T-cell (primary cell): ENCODE results near the gene UMAD1. TPM values are rescaled to one million over a fixed set of nuclear protein-coding genes. Genes with fewer than 3 reads are reported as not detected.

Source experiments
- ATAC-seq, 4 experiments: fragments of 200-7000 bp in 3 of 4; fragments of 150-1000 bp in 1 of 4; cut with Tn5 transposase; replicated peaks in 1 of 4; 1 replicate in 3 of 4; 2 replicates in 1 of 4; pipeline ENCODE4 v1.10.0; 2021; ENCODE audit warnings: moderate library complexity in 3 of 4, mild to moderate bottlenecking in 2 of 4, moderate number of reproducible peaks in 1 of 4
- CTCF ChIA-PET, 2 donors: fragments of 300-600 bp; sonication (Branson Sonifier 250); formaldehyde crosslinking; loops; one replicate each; lab custom pipeline; 2022; ENCODE audit warnings: antibody characterized with exemption in 2 of 2; lab: Charles Lee
- POLR2A ChIA-PET, 2 donors: fragments of 300-600 bp; sonication (Branson Sonifier 250); formaldehyde crosslinking; loops; one replicate each; lab custom pipeline; 2022; ENCODE audit warnings: antibody characterized with exemption in 2 of 2; lab: Charles Lee
- DNase-seq, 35 experiments: peaks; one replicate each; pipeline versions ENCODE4 v3.0.0 to v3.0.0-alpha.2; 2013 to 2023
- H3K27ac ChIP-seq: one replicate; pipeline ENCODE4 v1.5.1; 2013; ENCODE audit warnings: low read length
- H3K27me3 ChIP-seq, 2 experiments: replicated peaks in 1 of 2; 1 replicate in 1 of 2; 2 replicates in 1 of 2; pipeline versions ENCODE4 v1.6.1 to v1.7.0; 2013; ENCODE audit warnings: low read length in 1 of 2, mixed read lengths in 1 of 2; ENCODE audit not compliant: control insufficient read depth in 2 of 2, insufficient read depth in 2 of 2; ENCODE audit errors: extremely low read depth in 1 of 2
- H3K36me3 ChIP-seq, 2 donors: 1 replicate in 1 of 2; 2 replicates in 1 of 2; pipeline versions ENCODE4 v1.6.1 to v1.7.0; 2013; ENCODE audit warnings: low read length in 1 of 2; ENCODE audit not compliant: control insufficient read depth in 2 of 2, insufficient read depth in 1 of 2; ENCODE audit errors: extremely low read depth in 1 of 2
- H3K4me1 ChIP-seq, 2 experiments: 1 replicate in 1 of 2; 2 replicates in 1 of 2; pipeline versions ENCODE4 v1.6.1 to v1.7.0; 2013; ENCODE audit warnings: low read length in 2 of 2, mixed read lengths in 1 of 2; ENCODE audit not compliant: insufficient read depth in 2 of 2, control insufficient read depth in 1 of 2; ENCODE audit errors: extremely low read depth in 1 of 2
- H3K4me3 ChIP-seq, 2 donors: 1 replicate in 1 of 2; 2 replicates in 1 of 2; pipeline versions ENCODE4 v1.5.1 to v1.7.0; 2013; ENCODE audit warnings: mild to moderate bottlenecking in 2 of 2, low read length in 1 of 2, moderate library complexity in 1 of 2; ENCODE audit not compliant: control insufficient read depth in 1 of 2; ENCODE audit errors: extremely low read depth in 1 of 2
- H3K9me3 ChIP-seq: 2 replicates; pipeline ENCODE4 v1.7.0; 2013
- H3K27ac Mint-ChIP-seq, 2 donors: one replicate each; pipeline ENCODE4 v1.8.0; 2020 to 2021; ENCODE audit warnings: mild to moderate bottlenecking in 2 of 2, mixed read lengths in 2 of 2
- H3K27me3 Mint-ChIP-seq, 2 donors: one replicate each; pipeline ENCODE4 v1.8.0; 2021 to 2022; ENCODE audit warnings: mixed read lengths in 2 of 2
- H3K36me3 Mint-ChIP-seq: one replicate; pipeline ENCODE4 v1.8.0; 2021; ENCODE audit warnings: mixed read lengths
- H3K4me1 Mint-ChIP-seq, 3 donors: one replicate each; pipeline ENCODE4 v1.8.0; 2020 to 2022; ENCODE audit warnings: mixed read lengths in 3 of 3, mild to moderate bottlenecking in 1 of 3
- H3K4me3 Mint-ChIP-seq, 3 donors: one replicate each; pipeline ENCODE4 v1.8.0; 2020 to 2022; ENCODE audit warnings: mild to moderate bottlenecking in 3 of 3, mixed read lengths in 3 of 3, moderate library complexity in 3 of 3
- H3K9me3 Mint-ChIP-seq, 3 donors: one replicate each; pipeline ENCODE4 v1.8.0; 2020 to 2022; ENCODE audit warnings: mixed read lengths in 3 of 3
- WGBS: methylation state at CpG from one replicate; pipeline ENCODE4 v1.1.5; 2013; ENCODE audit warnings: missing lambda C conversion rate; ENCODE audit not compliant: insufficient coverage; 5-methylcytosine and 5-hydroxymethylcytosine counted together
- total RNA-seq, 35 experiments: library from RNA in 6 of 35; stranded (reverse) in 6 of 35; fragments of 120-200 nt in 1 of 35; gene quantifications; one replicate each; pipeline versions ENCODE4 v1.2.1 to v1.2.4 and lab custom pipeline; 2013 to 2026

Gene UMAD1
- total RNA-seq, 5 donors from 2014 or later (not counting 1 experiment from before 2014, with no cell fraction given) = 13.8 to 19.8 (median 16.6) TPM

- DNase-seq = no peak
- no peaks in the 10 kb centered on the region for H3K27me3 Mint-ChIP-seq
- H3K36me3 Mint-ChIP-seq = peaks cover 13% of the 10 kb centered on the region
- peaks cover 0 to 6% (median 6%) of the 10 kb centered on the region in 3 donors for H3K9me3 Mint-ChIP-seq
- H3K4me1 Mint-ChIP-seq = peaks cover 0 to 9% (median 0%) of the 10 kb centered on the region in 3 donors
- Histone ChIP-seq H3K36me3 (no peaks in the 10 kb centered on the region), H3K9me3 (no peaks in the 10 kb centered on the region), H3K27me3 (no peaks in the 10 kb centered on the region), H3K4me1 (no peaks in the 10 kb centered on the region), H3K4me3 (no peak overlapping the region), H3K27ac (no peak overlapping the region)
- POLR2A ChIA-PET = interaction anchor here in 1 of 2 donors (0.6 to 0.7 kb wide), 2 partner anchors 41 to 63 kb away, joined by 3 read pairs; no protein-coding TSS in a partner anchor
- CTCF ChIA-PET = no interaction called here
- H3K4me3 Mint-ChIP-seq = no peak overlapping the region
- ATAC-seq = no peak
- WGBS = no CpG with 5 or more reads among the region's 2 CpGs
- H3K27ac Mint-ChIP-seq = no peak overlapping the region
Observed at GRCh38 chr7:7907306-7907705, 266.8 kb downstream of the UMAD1 start.

GRCh38 chr7:7908622-7909145 lies 268.1 kb downstream of the UMAD1 start:
- H3K4me1 ChIP-seq = no peaks in the 10 kb centered on the region
- no peaks in the 10 kb centered on the region for H3K27me3 Mint-ChIP-seq
- no peak overlapping the region for H3K4me3 ChIP-seq
- H3K4me3 Mint-ChIP-seq = no peak overlapping the region
- H3K36me3 Mint-ChIP-seq = peaks cover 7% of the 10 kb centered on the region
- no peaks in the 10 kb centered on the region for H3K27me3 ChIP-seq
- no peak overlapping the region for H3K27ac ChIP-seq
- H3K9me3 Mint-ChIP-seq = peaks cover 0 to 6% (median 6%) of the 10 kb centered on the region in 3 donors
- ChIA-PET CTCF (interaction anchor here in 1 of 2 donors (0.7 kb wide), 1 partner anchor 14 kb away, joined by 3 read pairs; no protein-coding TSS in a partner anchor), POLR2A (interaction anchor here in 1 of 2 donors (0.6 kb wide), 1 partner anchor 23 kb away, joined by 3 read pairs; no protein-coding TSS in a partner anchor)
- WGBS = no CpG with 5 or more reads among the region's 3 CpGs
- no peaks in the 10 kb centered on the region for H3K36me3 ChIP-seq
- H3K9me3 ChIP-seq = no peaks in the 10 kb centered on the region
- H3K27ac Mint-ChIP-seq = no peak overlapping the region
- DNase-seq = no peak
- no peak for ATAC-seq
- H3K4me1 Mint-ChIP-seq = no peaks in the 10 kb centered on the region

- Mint-ChIP-seq H3K9me3 (peaks cover 0 to 6% (median 6%) of the 10 kb centered on the region in 3 donors), H3K4me3 (no peak overlapping the region), H3K27ac (no peak overlapping the region), H3K27me3 (no peaks in the 10 kb centered on the region), H3K4me1 (no peaks in the 10 kb centered on the region), H3K36me3 (peaks cover 5% of the 10 kb centered on the region)
- Histone ChIP-seq H3K9me3 (no peaks in the 10 kb centered on the region), H3K27ac (no peak overlapping the region), H3K27me3 (no peaks in the 10 kb centered on the region), H3K36me3 (no peaks in the 10 kb centered on the region), H3K4me1 (no peaks in the 10 kb centered on the region), H3K4me3 (no peak overlapping the region)
- CTCF ChIA-PET = interaction anchor here in 1 of 2 donors (0.7 kb wide), 1 partner anchor 13 kb away, joined by 3 read pairs; no protein-coding TSS in a partner anchor
- POLR2A ChIA-PET = no interaction called here
- WGBS = 86% methylated on average over 2 of the region's 4 CpGs
- no peak for ATAC-seq
- no peak for DNase-seq
Observed at GRCh38 chr7:7909376-7909775, 268.8 kb downstream of the UMAD1 start.

- Histone ChIP-seq H3K4me1 (no peaks in the 10 kb centered on the region), H3K27me3 (no peaks in the 10 kb centered on the region), H3K9me3 (no peaks in the 10 kb centered on the region), H3K27ac (no peak overlapping the region), H3K36me3 (no peaks in the 10 kb centered on the region), H3K4me3 (no peak overlapping the region)
- POLR2A ChIA-PET = interaction anchor here in 1 of 2 donors (0.7 kb wide), 1 partner anchor 806 kb away, joined by 3 read pairs; no protein-coding TSS in a partner anchor
- Mint-ChIP-seq H3K4me3 (no peak overlapping the region), H3K36me3 (peaks cover 12% of the 10 kb centered on the region), H3K9me3 (peaks cover 0 to 6% (median 6%) of the 10 kb centered on the region in 3 donors), H3K4me1 (no peaks in the 10 kb centered on the region), H3K27ac (no peak overlapping the region), H3K27me3 (no peaks in the 10 kb centered on the region)
- WGBS = no CpG with 5 or more reads among the region's 4 CpGs
- no peak for DNase-seq
- CTCF ChIA-PET = no interaction called here
- ATAC-seq = no peak
Observed at GRCh38 chr7:7911369-7912123, 271.0 kb downstream of the UMAD1 start.

GRCh38 chr7:7912937-7913336 lies 272.4 kb downstream of the UMAD1 start:
- Histone ChIP-seq H3K27ac (no peak overlapping the region), H3K36me3 (no peaks in the 10 kb centered on the region), H3K4me1 (no peaks in the 10 kb centered on the region), H3K27me3 (no peaks in the 10 kb centered on the region), H3K4me3 (no peak overlapping the region), H3K9me3 (no peaks in the 10 kb centered on the region)
- ATAC-seq (no peak), DNase-seq (no peak)
- Mint-ChIP-seq H3K27ac (no peak overlapping the region), H3K27me3 (no peaks in the 10 kb centered on the region), H3K4me1 (no peaks in the 10 kb centered on the region), H3K9me3 (no peaks in the 10 kb centered on the region), H3K4me3 (no peak overlapping the region), H3K36me3 (peaks cover 8% of the 10 kb centered on the region)
- WGBS = no CpG with 5 or more reads among the region's 3 CpGs
- CTCF ChIA-PET = no interaction called here
- POLR2A ChIA-PET = no interaction called here

GRCh38 chr7:7913504-7913903 lies 273.0 kb downstream of the UMAD1 start:
- H3K36me3 Mint-ChIP-seq = peaks cover 8% of the 10 kb centered on the region
- Histone ChIP-seq H3K4me1 (no peaks in the 10 kb centered on the region), H3K27me3 (no peaks in the 10 kb centered on the region), H3K27ac (no peak overlapping the region), H3K9me3 (no peaks in the 10 kb centered on the region), H3K4me3 (no peak overlapping the region), H3K36me3 (no peaks in the 10 kb centered on the region)
- H3K27me3 Mint-ChIP-seq = no peaks in the 10 kb centered on the region
- ATAC-seq = no peak
- H3K4me3 Mint-ChIP-seq = no peak overlapping the region
- WGBS = no CpG with 5 or more reads among the region's 3 CpGs
- ChIA-PET POLR2A (no interaction called here), CTCF (no interaction called here)
- no peak for DNase-seq
- H3K4me1 Mint-ChIP-seq = peaks cover 0 to 2% (median 1%) of the 10 kb centered on the region in 3 donors
- H3K9me3 Mint-ChIP-seq = no peaks in the 10 kb centered on the region
- no peak overlapping the region for H3K27ac Mint-ChIP-seq
